Femur (tissue), 1 donor: Measurements from ENCODE around the gene IL3RA.
A peak's percentile ranks its signal among the peaks of the same experiment; 100 is the strongest.

Experiments used
- DNase-seq: peaks from one replicate; pipeline ENCODE4 v3.0.0-alpha.2; 2017

Gene IL3RA

GRCh38 chrX:1385253-1386223 is 49.0 kb downstream of the IL3RA start:
- DNase-seq: no peak

DNA sequence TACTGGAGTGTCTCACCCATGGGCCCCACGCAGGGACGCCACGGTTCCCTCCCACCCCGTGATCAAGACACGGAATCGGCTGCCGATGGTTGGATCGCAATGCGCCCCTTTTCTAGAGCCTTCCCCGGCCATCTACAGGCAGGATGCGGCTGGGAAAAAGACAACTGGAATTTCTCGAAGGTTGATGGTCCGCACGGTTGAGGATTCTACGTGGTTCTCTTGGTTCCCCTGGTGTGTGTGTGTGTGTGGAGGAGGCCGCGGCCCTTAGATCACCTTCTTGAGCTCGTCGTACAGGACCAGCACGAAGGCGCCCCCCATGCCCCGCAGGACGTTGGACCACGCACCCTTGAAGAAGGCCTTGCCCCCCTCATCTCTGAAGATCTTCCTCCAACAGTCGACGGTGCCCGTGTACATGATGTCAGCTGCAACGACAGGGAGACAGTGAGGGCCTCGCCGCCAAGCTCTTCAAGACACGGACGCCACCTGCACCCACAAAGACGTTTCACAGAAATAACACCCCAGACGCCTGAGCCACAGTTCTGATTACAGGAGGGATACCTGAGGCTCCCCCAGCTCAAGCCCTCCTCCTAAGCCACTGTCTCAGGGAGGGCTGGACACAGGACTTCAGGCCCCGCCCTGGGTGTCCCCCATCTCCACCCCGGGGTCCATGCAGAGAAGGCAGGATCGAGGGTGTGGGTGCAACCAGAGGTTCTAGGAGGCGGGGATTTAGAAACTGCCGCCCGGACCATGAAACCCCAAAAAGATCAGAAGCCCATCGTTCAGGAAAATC is 49.9 kb downstream of the IL3RA start:
- DNase-seq: no peak

- DNase-seq: no peak
These were observed 50.7 kb downstream of the IL3RA start for GRCh38 chrX:1387141-1387776.

- DNase-seq: no peak
These were observed 52.1 kb downstream of the IL3RA start for GRCh38 chrX:1388651-1389050.

- DNase-seq: no peak
These were observed 52.8 kb downstream of the IL3RA start for GRCh38 chrX:1389181-1389992.

DNA sequence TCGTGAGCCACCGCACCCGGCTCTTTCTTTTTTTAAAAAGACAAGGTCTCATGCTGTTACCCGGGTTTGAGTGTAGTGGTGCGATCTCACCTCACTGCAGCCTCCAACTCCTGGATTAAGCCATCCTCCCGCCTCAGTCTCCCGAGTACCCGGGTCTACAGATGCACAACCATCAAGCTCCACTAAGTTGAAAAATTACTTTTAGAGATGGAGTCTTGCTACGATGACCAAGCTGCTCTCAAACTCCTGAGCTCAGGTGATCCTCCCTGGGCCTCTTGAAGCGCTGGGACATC is 53.4 kb downstream of the IL3RA start:
- DNase-seq: no peak

DNA sequence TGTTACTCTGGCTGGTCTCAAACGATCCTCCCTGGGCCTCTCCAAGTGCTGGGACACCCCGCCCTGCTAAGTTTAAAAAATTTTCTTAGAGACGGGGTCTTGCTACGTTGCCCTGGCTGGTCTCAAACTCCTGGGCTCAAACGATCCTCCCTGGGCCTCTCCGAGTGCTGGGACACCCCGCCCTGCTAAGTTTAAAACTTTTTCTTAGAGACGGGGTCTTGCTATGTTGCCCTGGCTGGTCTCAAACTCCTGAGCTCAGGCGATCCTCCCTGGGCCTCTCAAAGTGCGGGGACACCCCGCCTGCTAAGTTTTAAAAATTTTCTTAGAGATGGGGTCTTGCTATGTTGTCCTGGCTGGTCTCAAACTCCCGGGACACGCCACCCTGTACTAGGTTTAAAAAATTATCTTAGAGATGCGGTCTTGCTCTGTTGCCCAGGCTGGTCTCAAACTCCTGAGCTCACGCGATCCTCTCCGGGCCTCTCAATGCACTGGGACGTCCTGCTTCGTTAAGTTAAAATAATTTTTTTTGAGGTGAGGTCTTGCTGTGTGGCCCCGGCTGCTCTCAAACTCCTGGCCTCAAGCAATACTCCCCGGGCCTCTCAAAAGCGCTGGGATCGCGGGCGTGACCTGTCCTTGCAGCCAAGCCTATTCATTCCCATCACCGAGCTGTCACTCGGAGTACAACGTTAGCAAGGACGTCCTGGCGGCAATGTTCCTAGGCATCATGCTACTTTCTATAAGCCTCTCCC is 54.2 kb downstream of the IL3RA start:
- no peak for DNase-seq

DNA sequence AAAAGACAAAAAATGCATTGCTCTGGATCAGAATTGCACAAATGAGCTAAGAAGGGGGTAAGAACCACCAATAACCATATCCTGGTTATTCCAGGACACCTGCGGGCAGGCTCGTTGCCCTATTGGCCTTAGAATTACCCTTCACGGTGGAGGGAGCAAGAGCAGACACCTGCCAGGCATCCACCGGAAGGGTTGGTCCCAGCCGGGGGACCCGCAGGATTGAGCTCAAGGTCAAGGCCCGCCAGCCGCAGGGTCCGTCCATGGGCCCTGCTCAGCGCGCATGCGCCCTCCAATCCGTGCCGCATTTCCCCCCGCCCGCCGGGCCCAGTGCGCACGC is 54.8 kb downstream of the IL3RA start:
- DNase-seq: peak; percentile 96

- peak; percentile 99 for DNase-seq
These were observed 55.3 kb downstream of the IL3RA start, which contains the start of gene SLC25A6 for GRCh38 chrX:1391707-1392375. SLC25A6 (minus strand) TSS chrX:1392113; CDS start chrX:1392009, 104 bp downstream.

GRCh38 chrX:1392376-1393068 is 55.9 kb downstream of the IL3RA start:
- peak; percentile 88 for DNase-seq

GRCh38 chrX:1393871-1394615 is 57.5 kb downstream of the IL3RA start:
- no peak for DNase-seq

GRCh38 chrX:1394731-1395501 is 58.3 kb downstream of the IL3RA start:
- no peak for DNase-seq

GRCh38 chrX:1395646-1396216 is 59.1 kb downstream of the IL3RA start:
- DNase-seq: no peak

DNA sequence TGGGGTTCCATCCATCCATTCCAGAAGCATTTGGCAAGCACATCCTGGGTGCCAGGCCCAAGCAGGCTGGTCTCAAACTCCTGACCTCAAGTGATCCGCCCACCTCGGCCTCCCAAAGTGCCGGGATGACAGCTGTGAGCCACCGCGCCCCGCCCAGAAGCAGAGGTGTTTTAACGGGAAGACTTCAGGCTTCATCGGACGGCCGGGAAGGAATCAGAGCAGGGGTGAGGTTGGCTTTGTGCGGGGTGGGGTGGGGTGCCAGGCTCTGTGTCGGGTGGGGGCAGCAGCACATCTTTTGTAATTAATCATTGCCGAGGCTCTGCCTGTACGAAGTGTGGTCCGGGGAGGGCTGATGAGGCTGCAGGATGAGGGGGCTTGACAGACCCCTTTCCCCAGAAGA is 60.4 kb downstream of the IL3RA start:
- no peak for DNase-seq

GRCh38 chrX:1397441-1398270 is 61.1 kb downstream of the IL3RA start:
- DNase-seq: no peak

GRCh38 chrX:1398431-1399340 is 62.1 kb downstream of the IL3RA start:
- no peak for DNase-seq

DNA sequence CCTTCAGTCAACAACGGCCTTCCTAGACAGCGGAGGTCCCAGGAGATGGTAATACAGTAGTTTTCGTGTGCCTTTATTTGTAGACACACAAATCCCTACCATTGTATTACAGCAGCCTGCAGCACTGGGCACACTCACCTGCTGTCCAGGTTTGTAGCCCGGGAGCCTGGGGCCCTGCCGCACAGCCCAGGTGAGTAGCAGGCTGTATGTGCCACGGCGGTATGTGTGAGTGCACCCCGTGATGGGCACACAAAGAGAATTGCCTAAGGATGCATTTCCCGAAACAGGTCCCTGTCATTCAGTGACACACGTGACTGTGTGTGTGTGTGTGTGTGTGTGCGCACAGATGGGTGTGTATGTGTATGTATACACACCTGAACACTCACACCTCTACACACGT is 63.5 kb downstream of the IL3RA start:
- no peak for DNase-seq
